HG03064 (cell line): Measurements from ENCODE around the gene PAM.
"Not testable (repeated sequence)": the region's sequence is repeated elsewhere in the genome, so short reads cannot be mapped to it uniquely, and the experiment has no call there.

ENCODE experiments used
- ATAC-seq: cut with Tn5 transposase; IDR thresholded peaks from one replicate; pipeline ENCODE4 v1.9.1; 2021; ENCODE audit warnings: low read depth; ENCODE audit not compliant: unreplicated experiment

The PAM gene

DNA sequence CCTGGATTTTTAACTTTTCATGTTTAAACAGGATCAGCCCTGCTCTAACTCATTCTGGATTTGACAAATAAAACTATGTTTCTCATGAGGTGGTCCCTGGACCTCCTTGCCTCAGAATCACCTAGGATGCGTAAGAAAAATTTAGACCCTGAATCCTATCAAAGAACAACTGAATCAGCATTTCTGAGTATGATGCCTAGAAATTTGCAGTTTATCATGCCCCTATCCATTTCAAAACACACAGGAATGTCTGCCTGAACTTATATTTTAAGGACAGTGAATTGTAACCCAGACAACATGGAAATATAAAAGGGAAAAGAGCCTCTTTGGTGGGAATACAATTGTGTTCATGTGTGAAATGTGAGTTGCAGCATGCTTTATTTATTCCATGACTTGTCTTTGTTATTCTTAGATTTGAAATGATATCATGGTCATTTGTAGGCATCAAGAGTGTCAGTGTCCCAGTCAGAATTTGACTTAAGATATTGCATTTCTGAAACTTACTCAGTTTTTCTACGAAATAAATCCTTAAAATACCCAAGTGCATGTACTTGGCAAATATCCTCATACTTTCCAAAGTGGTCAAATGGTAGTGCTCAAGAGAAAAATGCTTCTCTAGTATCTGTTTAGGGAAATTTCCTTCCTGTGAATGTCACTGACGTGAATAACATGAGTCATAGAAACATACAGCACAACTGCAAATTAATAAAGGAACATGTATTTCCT lies 220.5 kb downstream of the PAM start:
- no peak for ATAC-seq

DNA sequence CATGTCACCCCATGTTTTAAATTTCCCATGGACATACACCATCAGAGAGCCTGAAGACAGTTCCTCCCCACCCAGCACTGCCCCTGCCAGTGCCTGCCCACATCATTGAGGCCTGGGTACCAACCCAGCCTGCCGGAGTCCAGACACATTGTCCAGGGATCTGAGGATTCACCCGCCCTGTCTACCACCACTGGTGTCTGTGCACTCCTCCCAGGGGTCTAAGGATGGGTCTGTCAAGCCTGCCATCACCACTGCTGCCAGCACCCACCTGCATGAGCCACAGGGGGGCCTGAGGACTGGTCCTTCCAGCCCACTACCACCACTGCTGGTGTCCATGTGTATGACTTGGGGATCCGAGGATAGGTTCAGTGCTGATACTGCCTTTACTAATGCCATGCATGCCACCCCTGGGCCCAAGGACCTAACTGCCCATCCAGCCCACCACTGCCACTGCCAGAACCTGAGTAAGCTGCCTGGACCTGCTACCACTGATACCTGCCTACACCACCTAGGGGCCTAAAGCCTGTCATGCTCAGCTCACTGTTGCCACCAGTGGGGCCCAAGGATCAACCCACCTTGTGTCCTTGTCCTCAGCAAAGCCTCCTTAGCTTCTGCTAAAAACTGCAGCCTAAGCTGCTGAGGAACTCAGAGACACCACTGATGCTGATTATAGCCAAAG lies 227.0 kb downstream of the PAM start:
- ATAC-seq = no peak

DNA sequence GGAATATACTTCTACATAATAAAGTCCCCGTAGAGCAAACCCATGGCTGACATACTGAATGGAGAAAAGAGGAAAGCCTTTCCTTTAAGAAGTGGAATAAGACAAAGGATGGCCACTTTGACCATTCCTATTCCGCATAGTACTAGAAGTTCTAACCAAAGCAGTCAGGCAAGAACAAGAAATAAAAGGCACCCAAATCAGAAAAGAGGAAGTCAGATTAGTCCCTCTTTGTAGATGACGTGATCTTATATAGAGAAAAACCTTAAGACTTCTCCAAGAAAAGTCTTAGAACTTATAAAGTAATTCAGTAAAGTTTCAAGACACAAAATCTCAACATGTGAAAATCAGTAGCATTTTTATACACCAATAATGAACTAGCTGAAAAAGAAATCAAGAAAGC lies 231.0 kb downstream of the PAM start:
- no peak for ATAC-seq

DNA sequence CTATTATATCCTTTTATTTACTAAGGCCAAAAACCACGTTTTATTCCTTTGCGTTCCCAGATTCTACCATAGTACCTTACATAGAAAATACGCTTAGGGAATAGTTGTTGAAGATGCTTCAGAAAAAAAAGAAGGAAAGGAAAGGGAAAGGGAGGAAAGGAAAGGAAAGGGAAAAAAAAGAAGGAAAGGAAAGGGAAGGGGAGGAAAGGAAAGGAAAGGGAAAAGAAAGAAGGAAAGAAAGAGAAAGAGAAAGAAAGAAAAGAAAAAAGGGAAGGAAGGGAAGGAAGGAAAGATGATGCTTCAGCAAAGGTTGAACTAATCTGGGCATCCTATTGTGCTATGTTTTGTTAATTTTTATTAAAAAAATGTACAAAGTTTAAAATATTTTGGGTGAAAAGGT lies 233.4 kb downstream of the PAM start:
- no peak for ATAC-seq

DNA sequence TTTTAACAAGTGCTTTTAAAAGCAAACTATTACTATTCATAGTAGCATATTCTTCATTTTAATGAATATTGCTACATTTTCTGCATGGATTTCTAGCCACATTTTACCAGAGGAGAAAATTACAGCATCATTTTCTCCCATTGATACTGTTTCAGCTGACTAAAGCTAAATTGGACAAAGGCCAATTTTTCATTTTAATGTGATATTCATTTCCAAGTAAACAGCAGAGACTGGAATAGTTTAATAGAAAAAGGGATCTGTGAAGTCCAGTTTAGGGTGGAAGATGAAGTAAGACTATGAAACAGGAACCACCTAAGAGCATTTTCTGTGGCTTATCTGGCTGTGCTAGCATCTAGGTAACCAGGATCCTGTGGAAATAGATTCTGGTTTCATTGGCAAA lies 236.7 kb downstream of the PAM start:
- no peak for ATAC-seq

DNA sequence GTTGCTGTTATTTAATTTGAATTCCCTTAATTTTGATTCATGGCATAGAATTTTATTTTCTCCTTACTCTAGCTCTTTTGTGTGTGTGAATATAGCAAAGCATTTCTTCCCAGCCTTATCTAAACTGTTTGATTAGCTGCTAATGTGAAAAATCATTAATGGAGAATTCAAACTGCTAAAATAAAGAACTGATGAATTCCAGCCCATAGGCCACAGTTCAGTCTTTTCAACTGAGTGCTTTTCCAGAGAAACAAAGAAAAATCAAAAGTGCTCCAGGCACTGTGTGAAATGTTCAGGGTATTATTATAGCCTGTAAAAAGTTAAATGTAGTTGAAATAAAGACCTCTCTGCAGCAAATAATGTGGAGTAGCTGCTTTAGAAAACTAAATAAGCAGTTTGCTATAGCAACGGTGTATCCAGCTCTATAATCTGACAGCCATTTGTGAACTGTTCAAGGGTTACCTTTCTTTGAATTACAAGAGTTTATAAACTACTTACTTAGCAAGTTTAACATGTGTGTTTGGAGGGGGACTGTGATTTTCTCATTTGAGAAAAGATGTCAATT lies 241.0 kb downstream of the PAM start:
- ATAC-seq = no peak

DNA sequence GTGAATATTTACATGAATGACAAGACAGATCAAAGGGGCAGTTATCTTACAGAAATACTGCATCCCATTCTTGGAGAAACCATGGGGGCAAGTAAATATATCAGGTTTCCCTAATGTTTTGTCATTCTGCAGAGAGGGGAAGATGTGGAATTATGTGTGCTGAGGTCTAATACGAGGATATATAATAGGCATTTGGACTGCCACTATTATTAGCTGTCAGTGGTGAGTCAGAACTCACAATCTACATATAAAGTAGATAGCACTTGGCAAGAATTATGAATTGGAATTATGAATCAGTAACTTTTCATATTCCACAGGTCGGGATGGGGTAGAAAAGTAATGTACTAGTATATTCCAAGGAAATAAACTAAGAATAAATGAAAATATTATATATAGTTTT lies 243.1 kb downstream of the PAM start:
- ATAC-seq = no peak

DNA sequence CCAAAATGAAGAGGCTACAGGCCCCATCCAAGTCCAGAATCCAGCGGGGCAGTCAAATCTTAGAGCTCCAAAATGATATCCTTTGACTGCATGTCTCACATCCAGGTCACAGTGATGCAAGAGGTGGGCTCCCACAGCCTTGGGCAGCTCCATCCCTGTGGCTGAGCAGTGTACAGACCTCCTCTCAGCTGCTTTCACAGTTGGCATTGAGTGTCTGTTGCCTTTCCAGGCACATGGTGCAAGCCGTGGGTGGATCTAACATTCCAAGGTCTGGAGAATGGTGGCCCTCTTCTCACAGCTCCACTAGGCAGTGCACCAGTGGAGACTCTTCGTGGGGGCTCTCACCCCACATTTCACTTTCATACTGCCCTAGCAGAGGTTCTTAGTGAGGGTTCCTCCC lies 244.1 kb downstream of the PAM start:
- ATAC-seq = no peak

DNA sequence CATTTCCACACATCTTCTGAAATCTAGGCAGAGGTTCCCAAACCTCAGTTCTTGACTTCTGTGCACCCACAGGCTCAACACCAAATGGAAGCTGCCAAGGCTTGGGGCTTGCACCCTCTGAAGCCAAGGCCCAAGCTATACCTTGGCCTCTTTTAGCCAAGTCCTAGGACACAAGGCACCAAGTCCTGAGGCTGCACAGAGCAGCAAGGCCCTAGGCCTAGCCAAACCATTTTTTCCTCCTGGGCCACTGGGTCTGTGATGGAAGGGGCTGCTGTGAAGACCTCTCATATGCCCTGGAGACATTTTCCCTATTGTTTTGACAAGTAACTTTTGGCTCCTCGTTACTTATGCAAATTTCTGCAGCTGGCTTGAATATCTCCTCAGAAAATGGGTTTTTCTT lies 244.5 kb downstream of the PAM start:
- ATAC-seq = not testable (repeated sequence)

DNA sequence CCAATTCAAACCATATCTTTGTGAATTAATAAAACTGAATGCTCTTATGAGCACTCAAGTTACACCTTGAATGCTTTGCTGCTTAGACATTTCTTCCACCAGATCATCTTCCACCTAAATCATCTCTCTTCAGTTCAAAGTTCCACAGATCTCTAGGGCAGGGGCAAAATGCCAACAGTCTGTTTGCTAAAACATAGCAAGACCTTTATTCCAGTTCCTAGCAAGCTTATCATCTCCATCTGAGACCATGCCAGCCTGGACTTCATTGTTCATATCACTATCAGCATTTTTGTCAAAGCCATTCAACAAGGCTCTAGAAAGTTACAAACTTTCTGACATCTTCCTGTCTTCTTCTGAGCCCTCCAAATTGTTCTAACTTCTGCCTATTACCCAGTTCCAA lies 245.0 kb downstream of the PAM start:
- no peak for ATAC-seq

DNA sequence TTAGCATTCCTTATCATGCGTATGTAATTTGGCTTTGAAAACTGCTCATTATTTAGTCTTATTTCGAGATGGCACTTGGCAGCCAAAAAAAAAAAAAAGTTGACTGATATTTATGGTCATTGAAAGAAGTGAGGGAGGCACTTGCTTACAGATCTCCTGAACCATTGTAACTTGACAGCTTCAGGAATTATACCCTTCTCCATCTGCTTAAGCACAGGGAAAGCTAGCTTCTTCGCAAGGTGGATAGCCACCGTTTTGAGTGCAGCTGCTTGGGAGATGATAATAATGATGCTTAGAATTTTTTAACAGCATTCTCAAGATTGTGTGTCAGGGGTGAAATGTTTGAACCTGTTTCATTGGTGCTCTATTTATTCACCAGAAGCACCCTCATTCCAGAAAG lies 248.8 kb downstream of the PAM start:
- no peak for ATAC-seq

DNA sequence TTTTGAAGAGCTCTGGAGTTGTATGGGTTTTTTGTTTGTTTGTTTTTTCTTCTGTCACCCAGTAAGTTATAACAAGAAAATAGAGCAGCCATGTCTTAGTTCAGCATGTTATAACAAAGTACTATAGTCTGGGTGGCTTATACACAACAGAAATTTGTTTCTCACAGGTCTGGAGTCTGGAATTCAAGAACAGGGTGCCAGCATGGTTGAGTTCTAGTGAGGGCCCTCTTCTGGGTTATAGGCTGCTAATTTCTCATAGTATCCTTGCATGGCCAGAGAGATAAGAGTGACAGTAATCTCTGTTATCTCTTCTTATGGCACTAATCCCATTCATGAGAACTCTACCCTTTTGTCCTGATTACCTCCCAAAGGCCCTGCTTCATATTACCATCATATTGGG lies 250.2 kb downstream of the PAM start:
- no peak for ATAC-seq

DNA sequence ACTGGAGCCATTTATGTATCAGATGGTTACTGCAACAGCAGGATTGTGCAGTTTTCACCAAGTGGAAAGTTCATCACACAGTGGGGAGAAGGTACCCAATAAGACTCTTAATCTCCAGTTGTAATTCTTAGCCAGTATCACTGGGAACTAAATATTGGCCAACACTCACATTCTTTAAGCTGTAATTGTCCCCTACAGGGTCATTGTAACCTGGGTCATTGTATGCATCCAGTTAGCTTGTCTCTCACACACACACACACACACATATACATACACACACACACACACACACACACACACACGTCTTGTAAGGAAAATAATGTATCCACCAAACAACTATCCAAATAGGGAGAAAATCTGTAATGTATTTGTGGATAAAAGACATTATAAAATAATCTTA lies 251.8 kb downstream of the PAM start:
- ATAC-seq = no peak

DNA sequence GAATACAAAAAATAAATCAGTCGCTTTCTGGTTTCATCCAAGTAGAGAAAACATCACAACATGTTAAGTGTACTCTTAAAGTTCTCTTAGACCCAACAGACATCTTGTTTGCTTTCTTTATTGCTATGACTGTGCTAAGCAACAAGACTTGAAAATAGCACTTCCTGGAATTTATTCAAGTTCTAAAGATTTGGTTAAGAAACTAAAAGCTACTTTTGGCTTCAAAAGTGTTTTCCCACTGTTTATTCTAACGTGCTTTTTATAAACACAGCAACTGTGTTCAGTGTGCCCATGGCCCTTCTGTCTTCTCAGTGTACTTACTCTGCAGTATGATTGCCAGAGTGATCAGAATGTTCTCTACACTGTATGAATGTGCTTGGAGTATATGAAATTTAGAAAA lies 255.1 kb downstream of the PAM start:
- no peak for ATAC-seq

DNA sequence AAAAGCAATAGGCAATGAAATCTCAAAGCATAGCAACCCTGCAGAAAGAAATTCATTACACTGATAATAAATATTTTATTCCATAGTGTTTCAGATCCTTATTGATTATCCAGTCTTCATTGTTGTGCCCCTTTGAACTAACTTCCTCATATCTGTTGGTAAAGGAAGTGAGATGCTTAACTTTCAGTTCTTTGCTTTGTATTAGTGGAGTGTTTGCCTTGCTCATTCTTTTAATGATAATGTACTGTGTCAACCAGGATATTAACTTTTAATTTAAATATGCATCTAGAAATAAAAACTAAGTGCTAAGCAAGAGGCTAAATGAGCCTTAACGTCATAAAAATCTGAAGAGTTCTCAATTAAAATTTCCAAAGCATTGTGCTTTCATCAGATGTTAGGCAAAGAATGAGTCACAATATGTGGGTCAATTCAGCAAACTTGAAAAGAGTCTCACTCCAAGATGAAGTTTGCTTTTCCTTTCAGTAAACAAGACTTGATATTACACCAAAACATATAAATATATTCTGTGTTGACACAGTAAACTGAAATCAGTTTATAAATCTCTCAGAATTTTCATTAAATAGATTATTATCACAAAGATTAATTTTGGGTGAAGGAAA lies 258.9 kb downstream of the PAM start:
- ATAC-seq = no peak

DNA sequence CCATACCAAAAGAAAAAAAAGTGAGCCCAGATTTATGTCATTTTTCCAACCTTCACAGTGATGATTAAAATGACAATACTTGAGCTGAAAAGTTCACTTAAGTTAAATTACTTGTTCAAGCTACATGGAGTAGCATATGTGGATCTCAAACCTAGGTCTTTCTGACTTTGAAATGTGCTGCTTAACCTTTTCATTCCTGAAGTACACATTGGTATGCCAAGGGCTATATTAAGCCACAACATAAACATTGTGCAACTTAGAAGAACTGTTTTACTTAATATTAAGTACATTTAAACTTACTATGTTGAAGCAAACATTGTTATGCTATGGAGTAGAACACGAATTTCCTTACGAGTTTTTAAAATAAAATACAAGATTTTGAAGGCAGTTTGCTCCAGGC lies 259.9 kb downstream of the PAM start:
- ATAC-seq = no peak

DNA sequence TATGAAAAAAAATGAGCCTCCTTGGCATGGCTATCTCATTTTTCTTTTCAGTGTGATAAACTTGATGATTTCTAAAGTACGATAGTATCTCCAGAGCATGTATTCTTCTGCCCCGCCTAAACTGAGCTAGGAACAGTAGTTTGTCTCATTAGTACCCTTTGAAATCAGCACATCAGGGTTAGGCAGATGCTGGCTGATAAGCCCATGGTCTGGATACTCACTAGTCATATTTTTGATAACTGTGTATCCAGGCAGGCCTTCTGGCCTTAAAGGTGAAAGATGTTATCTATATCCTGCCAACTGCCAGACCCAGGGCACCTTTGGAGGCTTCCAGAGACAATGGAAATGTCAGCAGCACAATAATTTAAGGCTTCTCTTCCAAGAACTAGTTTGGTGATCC lies 261.1 kb downstream of the PAM start:
- ATAC-seq = no peak

DNA sequence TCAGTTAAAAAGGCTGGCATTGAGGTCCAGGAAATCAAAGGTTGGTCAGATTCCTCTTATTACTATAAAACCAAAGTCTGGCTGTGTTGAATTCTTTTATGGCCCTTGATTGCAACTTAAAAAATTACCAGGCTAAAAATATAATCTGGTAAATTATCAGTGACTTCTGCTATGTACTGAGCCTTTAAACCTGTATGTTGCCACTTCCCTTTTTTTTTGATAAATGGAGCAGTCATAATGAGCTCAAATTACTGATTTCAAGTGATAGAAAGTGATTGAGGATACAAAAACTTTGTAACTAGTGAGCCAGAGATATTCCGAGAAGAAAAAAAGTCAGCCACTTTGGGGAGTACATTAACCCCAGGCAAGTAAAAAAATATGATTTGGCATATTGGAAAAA lies 264.7 kb downstream of the PAM start:
- ATAC-seq = no peak

DNA sequence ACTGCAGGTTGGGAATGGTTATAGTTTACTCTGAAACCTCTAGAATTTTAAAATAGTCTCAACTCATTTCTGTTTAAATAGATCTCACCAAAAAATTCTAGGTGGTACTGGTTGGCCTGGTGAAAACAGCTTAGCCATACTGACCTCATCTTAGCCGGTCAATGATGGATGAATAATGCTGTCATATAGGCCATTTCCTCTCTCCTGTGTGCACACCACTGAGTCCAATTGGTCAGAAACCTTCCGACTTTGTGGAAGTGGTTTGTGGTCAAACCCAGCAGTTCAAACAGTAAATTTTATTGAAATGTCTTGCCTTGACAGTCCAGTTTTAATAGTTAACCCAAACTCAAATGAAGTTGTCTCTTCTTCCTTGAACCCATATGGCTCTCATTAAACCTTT lies 266.2 kb downstream of the PAM start:
- peak; percentile 70 for ATAC-seq

DNA sequence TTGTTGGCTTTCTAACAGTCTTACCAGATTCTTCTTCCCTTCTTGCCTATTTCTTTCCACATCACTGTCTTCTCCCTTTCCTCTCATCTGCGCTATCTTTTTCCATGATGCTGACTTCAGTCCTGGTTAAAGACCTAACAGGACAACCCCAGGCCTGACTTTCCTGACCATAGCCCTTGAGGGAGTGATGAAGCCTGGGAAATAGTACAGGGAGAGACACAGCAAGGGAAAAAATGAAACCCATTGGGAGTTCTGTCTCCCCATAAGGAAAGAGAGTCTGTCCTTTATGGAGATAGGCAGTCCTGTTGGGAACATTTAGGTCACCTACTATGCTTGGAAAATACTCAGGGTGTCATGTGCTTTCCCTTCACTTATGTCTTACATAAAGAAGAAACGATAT lies 272.2 kb downstream of the PAM start:
- no peak for ATAC-seq

DNA sequence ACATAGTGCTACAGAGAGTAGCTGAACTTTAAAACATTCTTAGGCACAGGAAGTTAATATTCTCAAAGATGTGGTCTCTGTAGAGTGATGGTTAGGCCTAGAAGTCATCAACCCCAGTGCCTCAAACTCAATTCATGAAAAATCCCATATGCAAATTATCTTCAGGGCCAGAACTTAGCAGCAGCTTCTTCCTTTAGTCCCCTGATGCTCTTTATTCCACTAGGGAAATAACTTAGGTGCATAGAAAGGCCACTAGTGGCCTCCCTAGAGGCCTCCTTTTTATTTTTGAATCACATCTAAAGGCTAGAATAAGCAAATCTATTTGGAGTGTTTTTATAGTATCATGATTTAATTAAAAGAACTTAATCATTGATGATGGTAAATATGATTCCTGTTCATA lies 276.5 kb downstream of the PAM start:
- no peak for ATAC-seq

DNA sequence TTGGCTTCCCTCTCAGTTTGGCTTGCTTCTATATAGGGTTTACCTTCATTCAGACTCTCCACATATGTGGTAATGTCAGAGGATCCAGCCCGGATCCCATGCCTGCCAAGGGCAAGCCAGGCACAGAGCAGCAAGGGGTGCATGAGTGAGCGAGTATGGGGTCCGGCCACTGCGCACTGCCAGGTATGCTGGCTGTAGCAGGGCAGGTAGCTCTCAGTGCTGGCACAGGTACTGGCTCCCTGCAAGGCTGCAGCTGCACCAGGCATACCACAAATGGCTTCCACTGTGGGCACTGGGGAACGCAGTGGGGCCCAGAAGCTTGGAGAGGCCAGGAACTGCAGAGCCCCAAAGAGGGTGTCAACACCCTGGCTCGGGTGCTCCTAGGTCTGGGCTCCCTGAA lies 278.6 kb downstream of the PAM start:
- ATAC-seq = no peak
